H9 (cell line): ENCODE results near the gene SFN. TPM values are rescaled to one million over a fixed set of nuclear protein-coding genes. Genes with fewer than 3 reads are reported as not detected.

Experiments
- DNase-seq: peaks from one replicate; pipeline ENCODE4 v3.0.0-alpha.2; 2017
- H2AFZ ChIP-seq: one replicate; pipeline ENCODE4 v1.6.1; 2013; ENCODE audit warnings: mild to moderate bottlenecking, low read length, control low read depth, moderate library complexity
- H2AK5ac ChIP-seq: 2 replicates; pipeline ENCODE4 v1.6.1; 2013; ENCODE audit warnings: low read length, control low read depth, mixed read lengths; ENCODE audit not compliant: insufficient read length
- H2BK120ac ChIP-seq: one replicate; pipeline ENCODE4 v1.6.1; 2013; ENCODE audit warnings: low read depth, mild to moderate bottlenecking, low read length, control low read depth, inconsistent platforms; ENCODE audit not compliant: poor library complexity, severe bottlenecking
- H2BK12ac ChIP-seq: 2 replicates; pipeline ENCODE4 v1.6.1; 2013; ENCODE audit warnings: low read length, control low read depth, mixed read lengths, low read depth; ENCODE audit not compliant: insufficient read length
- H2BK15ac ChIP-seq: 2 replicates; pipeline ENCODE4 v1.6.1; 2013; ENCODE audit warnings: low read depth, low read length, control low read depth
- H2BK20ac ChIP-seq: one replicate; pipeline ENCODE4 v1.6.1; 2013; ENCODE audit warnings: low read depth, mild to moderate bottlenecking, low read length, control low read depth, inconsistent platforms; ENCODE audit not compliant: poor library complexity, severe bottlenecking
- H2BK5ac ChIP-seq: 2 replicates; pipeline ENCODE4 v1.6.1; 2013; ENCODE audit warnings: low read length, control low read depth, mixed read lengths; ENCODE audit not compliant: insufficient read length
- H3K14ac ChIP-seq: 2 replicates; pipeline ENCODE4 v1.6.1; 2013; ENCODE audit warnings: low read length, control low read depth; ENCODE audit not compliant: insufficient read depth
- H3K18ac ChIP-seq: 2 replicates; pipeline ENCODE4 v1.6.1; 2013; ENCODE audit warnings: low read depth, mild to moderate bottlenecking, mixed read lengths, low read length, control low read depth; ENCODE audit not compliant: insufficient read length
- H3K23ac ChIP-seq: 2 replicates; pipeline ENCODE4 v1.6.1; 2013; ENCODE audit warnings: low read length, control low read depth, mixed read lengths, low read depth; ENCODE audit not compliant: insufficient read length
- H3K23me2 ChIP-seq: 2 replicates; pipeline ENCODE4 v1.6.1; 2013; ENCODE audit warnings: low read depth, mild to moderate bottlenecking, mixed read lengths, low read length, control low read depth; ENCODE audit not compliant: insufficient read length, poor library complexity, severe bottlenecking
- H3K27ac ChIP-seq: 2 replicates; pipeline ENCODE4 v1.5.1; 2013; ENCODE audit warnings: low read length, control low read depth, mixed read lengths, low read depth; ENCODE audit not compliant: insufficient read length
- H3K27me3 ChIP-seq: 2 replicates; pipeline ENCODE4 v1.6.1; 2013; ENCODE audit warnings: low read length, control low read depth, inconsistent platforms; ENCODE audit not compliant: insufficient read depth
- H3K4ac ChIP-seq: 2 replicates; pipeline ENCODE4 v1.6.1; 2013; ENCODE audit warnings: low read depth, mild to moderate bottlenecking, control low read depth, inconsistent platforms, low read length, moderate library complexity
- H3K4me1 ChIP-seq: 2 replicates; pipeline ENCODE4 v1.6.1; 2013; ENCODE audit warnings: low read length, control low read depth, inconsistent platforms; ENCODE audit not compliant: insufficient read depth
- H3K4me2 ChIP-seq: 2 replicates; pipeline ENCODE4 v1.6.1; 2013; ENCODE audit warnings: low read length, control low read depth, mixed read lengths; ENCODE audit not compliant: insufficient read length, insufficient read depth
- H3K56ac ChIP-seq: 2 replicates; pipeline ENCODE4 v1.6.1; 2013; ENCODE audit warnings: low read depth, mild to moderate bottlenecking, mixed read lengths, low read length, control low read depth; ENCODE audit not compliant: insufficient read length
- H3K79me1 ChIP-seq: 2 replicates; pipeline ENCODE4 v1.6.1; 2013; ENCODE audit warnings: low read depth, mild to moderate bottlenecking, moderate library complexity, low read length, control low read depth, inconsistent platforms; ENCODE audit not compliant: insufficient read depth, poor library complexity, severe bottlenecking
- H3K79me2 ChIP-seq: 2 replicates; pipeline ENCODE4 v1.6.1; 2013; ENCODE audit warnings: low read length, control low read depth, inconsistent platforms; ENCODE audit not compliant: insufficient read depth
- H3K9ac ChIP-seq: 2 replicates; pipeline ENCODE4 v1.6.1; 2013; ENCODE audit warnings: low read length, control low read depth, mixed read lengths; ENCODE audit not compliant: insufficient read length; ENCODE audit errors: extremely low read depth
- H3K9me3 ChIP-seq: one replicate; pipeline ENCODE4 v1.6.1; 2013; ENCODE audit warnings: low read depth, low read length, inconsistent platforms; ENCODE audit not compliant: control insufficient read depth
- H3T11ph ChIP-seq: one replicate; pipeline ENCODE4 v1.6.1; 2013; ENCODE audit warnings: mild to moderate bottlenecking, low read length, control low read depth, inconsistent platforms
- H4K20me1 ChIP-seq: one replicate; pipeline ENCODE4 v1.6.1; 2013; ENCODE audit not compliant: control insufficient read depth, insufficient read length, insufficient read depth
- H4K5ac ChIP-seq: 2 replicates; pipeline ENCODE4 v1.6.1; 2013; ENCODE audit warnings: low read depth, mild to moderate bottlenecking, mixed read lengths, low read length, control low read depth; ENCODE audit not compliant: insufficient read length
- H4K8ac ChIP-seq: replicated peaks from 2 replicates; pipeline ENCODE4 v1.6.1; 2013; ENCODE audit warnings: low read length, control low read depth, mixed read lengths, low read depth; ENCODE audit not compliant: insufficient read length
- H4K91ac ChIP-seq: 2 replicates; pipeline ENCODE4 v1.6.1; 2013; ENCODE audit warnings: low read depth, mild to moderate bottlenecking, moderate library complexity, mixed read lengths, low read length, control low read depth; ENCODE audit not compliant: insufficient read length
- H3K27ac Mint-ChIP-seq, 3 experiments: 2 replicates in 2 of 3; 3 replicates in 1 of 3; pipeline ENCODE4 v1.8.0; 2020 to 2021; ENCODE audit warnings: mixed read lengths in 3 of 3, mild to moderate bottlenecking in 1 of 3, moderate library complexity in 1 of 3
- H3K27me3 Mint-ChIP-seq: 2 replicates; pipeline ENCODE4 v1.8.0; 2021; ENCODE audit warnings: low read depth, mild to moderate bottlenecking, moderate library complexity, mixed read lengths
- H3K36me3 Mint-ChIP-seq, 3 experiments: 2 replicates in 2 of 3; 3 replicates in 1 of 3; pipeline ENCODE4 v1.8.0; 2020 to 2021; ENCODE audit warnings: low read depth in 3 of 3, mixed read lengths in 3 of 3; ENCODE audit not compliant: insufficient read depth in 1 of 3
- H3K4me1 Mint-ChIP-seq, 2 experiments: 2 replicates each; pipeline ENCODE4 v1.8.0; 2020; ENCODE audit warnings: mixed read lengths in 2 of 2
- H3K4me3 Mint-ChIP-seq, 2 experiments: 2 replicates in 1 of 2; 3 replicates in 1 of 2; pipeline ENCODE4 v1.8.0; 2020 to 2021; ENCODE audit warnings: mild to moderate bottlenecking in 2 of 2, mixed read lengths in 2 of 2, moderate library complexity in 1 of 2
- H3K9me3 Mint-ChIP-seq, 2 experiments: 2 replicates in 1 of 2; 3 replicates in 1 of 2; pipeline ENCODE4 v1.8.0; 2020; ENCODE audit warnings: mild to moderate bottlenecking in 2 of 2, mixed read lengths in 2 of 2, moderate library complexity in 1 of 2
- CTCF ChIP-seq: fragments of 200-600 bp; sonication (generic); conservative IDR thresholded peaks from 3 replicates; pipeline ENCODE4 v1.8.0; 2021; ENCODE audit warnings: antibody characterized with exemption, mild to moderate bottlenecking
- WGBS: extraction: QIAGEN DNeasy Blood & Tissue Kit; methylation state at CpG from one replicate; pipeline ENCODE4 v1.1.7; 2013; ENCODE audit warnings: missing lambda C conversion rate, low lambda C conversion rate, mixed read lengths; ENCODE audit not compliant: insufficient read length; ENCODE audit errors: extremely low coverage; 5-methylcytosine and 5-hydroxymethylcytosine counted together
- total RNA-seq: library from RNA; stranded (reverse); gene quantifications from 2 replicates; pipeline ENCODE4 v1.2.1, GENCODE V29; 2021

Gene SFN
- total RNA-seq, 1 experiment from 2014 or later, result 4.3 TPM

DNA sequence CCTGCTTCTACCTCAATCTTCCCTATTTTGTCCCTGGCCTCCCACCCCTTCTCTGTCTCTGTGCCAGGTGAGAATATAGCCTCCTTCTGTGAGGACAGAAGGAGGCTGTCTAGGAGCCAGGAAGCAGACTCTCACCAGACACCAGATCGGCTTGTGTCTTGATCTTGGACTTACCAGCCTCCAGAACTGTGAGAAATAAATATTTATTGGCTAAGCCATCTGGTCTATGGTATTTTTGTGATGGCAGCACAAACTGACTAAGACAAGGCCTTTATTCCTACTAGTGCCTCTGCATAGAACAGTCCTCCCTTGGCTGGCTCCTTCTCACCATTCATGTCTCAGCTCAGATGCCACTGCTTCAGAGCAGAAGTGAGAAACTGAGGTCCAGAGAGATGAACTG lies 25.3 kb downstream of the SFN start:
- Histone ChIP-seq H3K56ac (no peak overlapping the region), H3K18ac (no peak overlapping the region), H3K23ac (no peak overlapping the region), H4K5ac (no peak overlapping the region), H2BK120ac (no peak overlapping the region), H3K27ac (no peak overlapping the region), H3K27me3 (no peaks in the 10 kb centered on the region; the same call in 1 of the 2 replicates), H3K14ac (no peak overlapping the region), H2BK5ac (no peak overlapping the region), H3K79me1 (no peaks in the 10 kb centered on the region), H4K20me1 (peaks cover 2% of the 10 kb centered on the region), H3K4ac (no peak overlapping the region), H3K9ac (no peak overlapping the region), H2BK20ac (no peak overlapping the region), H2AK5ac (no peak overlapping the region), H3T11ph (no peak overlapping the region), H2AFZ (no peak overlapping the region), H3K79me2 (no peaks in the 10 kb centered on the region), H3K9me3 (no peaks in the 10 kb centered on the region), H2BK15ac (no peak overlapping the region), H4K91ac (no peak overlapping the region), H2BK12ac (no peak overlapping the region), H4K8ac (no peak overlapping the region), H3K4me2 (no peak overlapping the region), H3K4me1 (no peaks in the 10 kb centered on the region; the same call in 1 of the 2 replicates), H3K23me2 (peaks cover 11% of the 10 kb centered on the region)
- no peak for TF ChIP-seq CTCF
- H3K27ac Mint-ChIP-seq, result 0 out of 7 replicates have a peak overlapping the region, but pooled peaks of 1 of the 3 experiments have one; percentile 62
- no peaks in the 10 kb centered on the region for H3K27me3 Mint-ChIP-seq
- WGBS, result no CpG with 5 or more reads among the region's 1 CpG
- peaks cover 37 to 70% (median 58%) of the 10 kb centered on the region in 3 experiments for H3K36me3 Mint-ChIP-seq
- peak overlapping the region; percentile 94 to 96 for H3K4me3 Mint-ChIP-seq
- peaks cover 7 to 16% of the 10 kb centered on the region in 2 experiments for H3K4me1 Mint-ChIP-seq
- no peaks in the 10 kb centered on the region for H3K9me3 Mint-ChIP-seq
- no peak for DNase-seq
